Fibroblast of the aortic adventitia (primary cell): ENCODE results near the gene CAPN10. TPM values are rescaled to one million over a fixed set of nuclear protein-coding genes. Genes with fewer than 3 reads are reported as not detected.

Experiments used
- DNase-seq: peaks from one replicate; pipeline ENCODE4 v3.0.0-alpha.2; 2010; ENCODE audit warnings: low read depth
- H3K4me3 ChIP-seq: 2 replicates; pipeline ENCODE4 v1.5.1; 2011; ENCODE audit warnings: low read depth, mild to moderate bottlenecking, control low read depth, low read length, moderate library complexity
- total RNA-seq: library from RNA; depleted of rRNA; stranded (reverse); fragments of >200 nt; gene quantifications from 2 replicates; pipeline ENCODE4 v1.2.3, GENCODE V29; 2012; ENCODE audit warnings: low replicate concordance
- TF ChIP-seq, protein P1 (sequence below): IDR thresholded peaks from 2 replicates; pipeline ENCODE4 v1.5.1; 2011; ENCODE audit warnings: mild to moderate bottlenecking, low read length, control low read depth, inconsistent platforms; ENCODE audit not compliant: insufficient read depth

Gene CAPN10
- total RNA-seq, 1 donor, result 14.3 TPM

DNA sequence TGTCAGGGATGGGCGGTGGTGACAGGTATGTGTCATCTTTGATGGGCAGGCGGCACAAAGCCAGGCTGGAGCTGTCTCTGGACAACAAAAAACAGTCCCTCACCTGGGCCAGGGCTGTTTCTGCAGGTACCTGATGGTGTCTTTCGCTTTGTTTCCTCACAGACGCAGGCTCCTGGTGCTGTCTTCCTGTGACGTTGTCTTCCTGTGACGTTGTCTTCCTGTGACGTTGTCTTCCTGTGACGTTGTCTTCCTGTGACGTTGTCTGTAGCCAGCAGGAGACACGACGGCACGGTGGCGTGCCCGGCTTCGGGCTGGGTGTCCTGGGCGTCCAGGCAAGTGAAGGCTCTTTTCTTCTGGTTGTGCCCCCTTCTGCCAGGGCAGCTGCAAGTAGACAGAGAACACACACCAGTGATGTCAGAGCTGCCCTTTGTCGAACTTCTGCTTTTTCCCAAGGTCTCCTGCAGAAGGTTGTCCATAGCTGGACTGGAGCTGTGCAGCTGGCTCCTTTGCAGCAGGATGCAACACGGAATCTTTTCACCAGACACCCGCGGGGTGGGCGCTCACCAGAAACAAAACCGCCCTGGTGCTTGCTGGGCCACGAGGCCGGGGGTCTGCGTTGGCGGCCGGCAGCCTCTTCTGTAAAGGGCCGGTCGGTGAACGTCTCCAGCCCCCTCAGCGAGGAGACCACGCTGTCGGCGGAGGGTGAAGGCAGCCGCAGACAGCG lies 59.8 kb downstream of the CAPN10 start:
- H3K4me3 ChIP-seq, result no peak overlapping the region
- DNase-seq, result no peak
- TF ChIP-seq, protein P1, sequence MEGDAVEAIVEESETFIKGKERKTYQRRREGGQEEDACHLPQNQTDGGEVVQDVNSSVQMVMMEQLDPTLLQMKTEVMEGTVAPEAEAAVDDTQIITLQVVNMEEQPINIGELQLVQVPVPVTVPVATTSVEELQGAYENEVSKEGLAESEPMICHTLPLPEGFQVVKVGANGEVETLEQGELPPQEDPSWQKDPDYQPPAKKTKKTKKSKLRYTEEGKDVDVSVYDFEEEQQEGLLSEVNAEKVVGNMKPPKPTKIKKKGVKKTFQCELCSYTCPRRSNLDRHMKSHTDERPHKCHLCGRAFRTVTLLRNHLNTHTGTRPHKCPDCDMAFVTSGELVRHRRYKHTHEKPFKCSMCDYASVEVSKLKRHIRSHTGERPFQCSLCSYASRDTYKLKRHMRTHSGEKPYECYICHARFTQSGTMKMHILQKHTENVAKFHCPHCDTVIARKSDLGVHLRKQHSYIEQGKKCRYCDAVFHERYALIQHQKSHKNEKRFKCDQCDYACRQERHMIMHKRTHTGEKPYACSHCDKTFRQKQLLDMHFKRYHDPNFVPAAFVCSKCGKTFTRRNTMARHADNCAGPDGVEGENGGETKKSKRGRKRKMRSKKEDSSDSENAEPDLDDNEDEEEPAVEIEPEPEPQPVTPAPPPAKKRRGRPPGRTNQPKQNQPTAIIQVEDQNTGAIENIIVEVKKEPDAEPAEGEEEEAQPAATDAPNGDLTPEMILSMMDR, result no peak

DNA sequence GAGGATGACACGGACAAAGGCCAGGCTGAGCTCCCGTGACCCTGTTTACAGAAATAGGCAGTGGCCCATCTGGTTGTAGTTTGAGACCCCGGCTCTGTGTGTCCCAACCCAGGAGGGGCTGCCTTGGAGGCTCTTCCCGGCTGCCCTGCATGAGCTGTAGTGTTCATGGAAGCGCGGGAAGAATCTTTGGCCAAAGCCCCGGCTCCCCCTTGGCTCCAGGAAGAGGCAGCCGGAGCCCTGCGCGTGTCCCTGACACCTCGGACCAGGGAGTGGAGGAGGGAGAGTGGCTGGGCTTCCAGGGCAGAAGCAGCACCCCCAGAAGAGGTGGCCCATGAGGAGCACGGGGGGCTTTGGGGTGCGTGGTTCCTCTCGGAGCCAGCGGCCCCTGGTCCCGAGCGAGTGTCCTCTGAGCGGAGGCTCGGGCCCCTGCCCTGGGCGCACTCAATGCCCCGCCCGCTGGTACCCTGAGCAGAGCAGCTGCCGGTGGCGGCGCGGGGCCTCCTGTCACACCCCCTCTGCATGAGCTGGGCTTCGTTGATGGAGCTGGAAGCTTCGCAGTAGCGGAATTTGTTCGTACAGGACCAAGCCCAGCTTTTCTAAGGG lies 60.5 kb downstream of the CAPN10 start:
- H3K4me3 ChIP-seq, result no peak overlapping the region
- TF ChIP-seq, protein P1, result no peak
- DNase-seq, result no peak

DNA sequence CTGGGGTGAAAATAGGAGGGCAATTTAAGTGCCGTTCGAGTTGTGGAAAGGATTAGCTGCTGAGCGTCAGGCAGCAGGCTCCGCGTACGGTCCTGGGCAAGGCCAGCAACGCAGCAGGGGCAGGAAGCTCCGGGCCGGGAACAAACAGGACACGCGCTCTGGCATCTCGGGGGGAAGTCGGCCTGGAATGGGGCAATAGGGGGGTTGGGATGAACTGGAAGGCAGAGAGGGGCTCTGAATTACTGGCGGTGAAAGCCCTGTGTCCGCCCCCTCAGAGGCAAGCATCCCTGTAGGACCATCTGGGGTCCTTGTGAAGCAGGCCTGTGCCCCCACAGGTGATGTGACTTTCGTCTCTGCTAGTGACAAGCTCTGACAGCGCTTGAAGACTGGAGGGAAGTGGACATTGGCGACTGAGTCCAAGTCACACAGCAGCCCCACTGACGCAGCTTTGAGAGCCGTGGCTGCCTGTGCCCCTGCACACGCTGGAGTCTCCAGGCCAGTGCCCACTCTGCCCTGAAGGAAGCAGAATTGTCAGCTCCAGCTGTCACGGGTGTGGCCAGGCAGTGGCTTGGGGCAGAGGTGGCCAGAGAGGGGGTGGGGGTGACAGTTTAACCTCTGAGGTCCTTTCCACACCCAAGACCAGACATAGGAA lies 61.1 kb downstream of the CAPN10 start:
- TF ChIP-seq, protein P1, result no peak
- no peak for DNase-seq
- no peak overlapping the region for H3K4me3 ChIP-seq

DNA sequence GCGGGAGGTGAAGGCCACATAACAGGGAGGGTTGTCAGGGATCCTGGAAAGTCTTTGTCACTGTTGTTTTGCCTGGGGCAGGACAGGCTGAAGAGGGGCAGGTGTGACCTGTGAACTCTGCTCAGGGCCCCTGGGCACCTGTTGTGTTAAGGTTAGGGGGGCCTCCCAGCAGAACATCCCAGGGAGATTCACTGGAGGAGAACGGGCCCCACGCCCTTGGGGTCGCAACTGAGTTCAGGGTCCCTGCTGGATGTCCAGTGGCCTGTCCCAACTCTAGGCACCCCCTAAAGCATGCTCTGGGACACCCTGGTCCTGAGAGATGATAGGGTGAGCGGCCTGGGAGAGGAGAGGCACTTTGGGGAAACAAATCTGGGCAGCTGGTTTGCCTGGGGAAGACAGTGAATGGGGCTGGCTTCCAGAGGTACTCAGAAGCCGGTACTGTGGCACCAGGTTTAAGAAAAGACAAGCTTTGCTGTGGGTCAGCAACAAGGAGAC lies 61.7 kb downstream of the CAPN10 start:
- no peak overlapping the region for H3K4me3 ChIP-seq
- TF ChIP-seq, protein P1, result no peak
- DNase-seq, result no peak

Other genes starting within 250 kb of the CAPN10 start
- gene GPC1, start 151.1 kb upstream of the CAPN10 start, total RNA-seq, result 44.7 and 69.6 TPM in 2 replicates
- 10.7 and 11.0 TPM in 2 replicates for gene ANKMY1, start 28.7 kb upstream of the CAPN10 start, total RNA-seq
- 3.6 and 6.1 TPM in 2 replicates for gene DUSP28, start 26.4 kb upstream of the CAPN10 start, total RNA-seq
- gene RNPEPL1, start 18.2 kb upstream of the CAPN10 start, total RNA-seq, result 11.3 and 12.7 TPM in 2 replicates
- 0.09 and 0.25 TPM in 2 replicates for gene GPR35, start 38.7 kb downstream of the CAPN10 start, total RNA-seq
- gene AQP12B, start 96.2 kb downstream of the CAPN10 start, total RNA-seq, result not detected in 2 replicates
- gene AQP12A, start 105.1 kb downstream of the CAPN10 start, total RNA-seq, result not detected in 2 replicates
- under 0.01 TPM in 1 of 2 replicates, not detected in the other for gene KIF1A, start 233.5 kb downstream of the CAPN10 start, total RNA-seq